WERI-Rb-1 (cell line): ENCODE data around the gene RAD51B.

ENCODE experiments used
- DNase-seq: peaks from one replicate; pipeline ENCODE4 v3.0.0-alpha.2; 2020
- H3K27ac ChIP-seq: fragments of 250-450 bp; sonication (Bioruptor Pico); 2 replicates; pipeline ENCODE4 v1.5.1; 2020; ENCODE audit warnings: mild to moderate bottlenecking, moderate library complexity
- H3K27me3 ChIP-seq: fragments of 250-450 bp; sonication (Bioruptor Pico); 2 replicates; pipeline ENCODE4 v1.5.1; 2021; ENCODE audit warnings: mild to moderate bottlenecking, low read depth, moderate library complexity; ENCODE audit not compliant: insufficient read depth, severe bottlenecking
- H3K36me3 ChIP-seq: fragments of 250-450 bp; sonication (Bioruptor Pico); 2 replicates; pipeline ENCODE4 v1.5.1; 2020; ENCODE audit warnings: mild to moderate bottlenecking, moderate library complexity
- H3K4me3 ChIP-seq: 2 replicates; pipeline ENCODE4 v1.5.1; 2011; ENCODE audit warnings: low read depth, mild to moderate bottlenecking, control low read depth, low read length
- H3K9me3 ChIP-seq: fragments of 250-450 bp; sonication (Bioruptor Pico); 2 replicates; pipeline ENCODE4 v1.5.1; 2021; ENCODE audit warnings: mild to moderate bottlenecking, moderate library complexity; ENCODE audit not compliant: severe bottlenecking
- CTCF ChIP-seq: IDR thresholded peaks from 2 replicates; pipeline ENCODE4 v1.5.1; 2011; ENCODE audit warnings: low read depth, mild to moderate bottlenecking, control low read depth, inconsistent platforms, low read length

Gene RAD51B

GRCh38 chr14:68492381-68493151, 673.0 kb downstream of the RAD51B start:
- no peak for TF ChIP-seq CTCF
- no peaks in the 10 kb centered on the region for H3K36me3 ChIP-seq
- H3K9me3 ChIP-seq, result no peaks in the 10 kb centered on the region
- no peaks in the 10 kb centered on the region for H3K27me3 ChIP-seq
- DNase-seq, result no peak
- no peak overlapping the region for H3K27ac ChIP-seq
- no peak overlapping the region for H3K4me3 ChIP-seq

- Histone ChIP-seq H3K27me3 (no peaks in the 10 kb centered on the region), H3K9me3 (no peaks in the 10 kb centered on the region), H3K36me3 (no peaks in the 10 kb centered on the region), H3K4me3 (no peak overlapping the region), H3K27ac (no peak overlapping the region)
- no peak for TF ChIP-seq CTCF
- no peak for DNase-seq
Measured at GRCh38 chr14:68493152-68493911, 673.8 kb downstream of the RAD51B start.

GRCh38 chr14:68495101-68496039, 675.8 kb downstream of the RAD51B start:
- Histone ChIP-seq H3K36me3 (no peaks in the 10 kb centered on the region), H3K27me3 (no peaks in the 10 kb centered on the region), H3K9me3 (no peaks in the 10 kb centered on the region), H3K4me3 (no peak overlapping the region), H3K27ac (no peak overlapping the region)
- DNase-seq, result no peak
- TF ChIP-seq CTCF, result no peak

GRCh38 chr14:68497011-68497410, 677.4 kb downstream of the RAD51B start:
- no peak overlapping the region for H3K27ac ChIP-seq
- H3K4me3 ChIP-seq, result no peak overlapping the region
- H3K36me3 ChIP-seq, result no peaks in the 10 kb centered on the region
- no peak for DNase-seq
- H3K9me3 ChIP-seq, result no peaks in the 10 kb centered on the region
- TF ChIP-seq CTCF, result no peak
- no peaks in the 10 kb centered on the region for H3K27me3 ChIP-seq

GRCh38 chr14:68499451-68499850, 679.9 kb downstream of the RAD51B start:
- Histone ChIP-seq H3K27me3 (no peaks in the 10 kb centered on the region), H3K36me3 (no peaks in the 10 kb centered on the region), H3K9me3 (no peaks in the 10 kb centered on the region), H3K4me3 (no peak overlapping the region), H3K27ac (no peak overlapping the region)
- no peak for DNase-seq
- no peak for TF ChIP-seq CTCF
